ENCODE results near the gene CHRM1.
A peak's percentile ranks its signal among the peaks of the same experiment; 100 is the strongest.

DNA sequence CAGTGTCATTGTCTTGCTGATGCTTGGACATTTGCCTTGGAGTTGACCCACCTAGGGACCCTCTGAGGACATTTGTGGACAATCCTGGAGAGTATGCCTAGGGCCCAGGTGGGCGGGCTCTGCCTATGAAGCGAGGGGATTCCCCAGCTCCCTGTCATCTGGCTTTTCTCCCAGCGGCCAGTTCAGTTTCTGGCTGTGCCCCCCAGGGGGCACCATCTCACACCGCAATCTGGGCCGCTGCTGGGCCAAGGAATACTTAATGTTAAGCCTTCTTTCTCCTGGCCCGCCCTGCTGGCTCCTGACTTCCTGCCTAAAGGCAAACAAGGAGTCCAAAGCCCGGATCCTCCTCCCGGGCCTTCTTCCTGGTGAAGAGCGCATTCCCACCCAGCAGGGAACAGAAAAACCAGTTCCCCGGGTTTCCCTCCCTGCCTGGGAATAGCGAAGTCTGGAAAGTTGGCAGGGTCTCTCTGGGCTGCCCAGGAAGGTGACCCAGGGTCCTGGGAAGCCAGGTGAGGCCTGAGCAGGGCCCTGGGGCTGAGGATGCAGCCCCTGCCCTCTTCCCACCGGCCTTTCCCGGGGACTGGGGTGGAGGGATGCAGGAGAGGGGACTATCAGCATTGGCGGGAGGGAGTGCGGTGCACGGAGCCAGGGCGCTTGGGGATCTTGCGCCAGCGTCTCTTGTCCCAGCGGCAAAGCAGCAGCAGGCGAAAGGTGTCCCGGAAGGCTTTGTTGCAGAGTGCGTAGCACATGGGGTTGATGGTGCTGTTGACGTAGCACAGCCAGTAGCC lies 11.9 kb downstream of the CHRM1 start:
- TF ChIP-seq, protein P1, sequence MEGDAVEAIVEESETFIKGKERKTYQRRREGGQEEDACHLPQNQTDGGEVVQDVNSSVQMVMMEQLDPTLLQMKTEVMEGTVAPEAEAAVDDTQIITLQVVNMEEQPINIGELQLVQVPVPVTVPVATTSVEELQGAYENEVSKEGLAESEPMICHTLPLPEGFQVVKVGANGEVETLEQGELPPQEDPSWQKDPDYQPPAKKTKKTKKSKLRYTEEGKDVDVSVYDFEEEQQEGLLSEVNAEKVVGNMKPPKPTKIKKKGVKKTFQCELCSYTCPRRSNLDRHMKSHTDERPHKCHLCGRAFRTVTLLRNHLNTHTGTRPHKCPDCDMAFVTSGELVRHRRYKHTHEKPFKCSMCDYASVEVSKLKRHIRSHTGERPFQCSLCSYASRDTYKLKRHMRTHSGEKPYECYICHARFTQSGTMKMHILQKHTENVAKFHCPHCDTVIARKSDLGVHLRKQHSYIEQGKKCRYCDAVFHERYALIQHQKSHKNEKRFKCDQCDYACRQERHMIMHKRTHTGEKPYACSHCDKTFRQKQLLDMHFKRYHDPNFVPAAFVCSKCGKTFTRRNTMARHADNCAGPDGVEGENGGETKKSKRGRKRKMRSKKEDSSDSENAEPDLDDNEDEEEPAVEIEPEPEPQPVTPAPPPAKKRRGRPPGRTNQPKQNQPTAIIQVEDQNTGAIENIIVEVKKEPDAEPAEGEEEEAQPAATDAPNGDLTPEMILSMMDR (IDR thresholded peaks at IDR 0.05) = peak; percentile 75
- TF ChIP-seq EZH2phosphoT487 (IDR thresholded peaks at IDR 0.05) (no peak), EZH2 (IDR thresholded peaks at IDR 0.05) (no peak)

Measured in neural progenitor cell (in vitro differentiated cells).